ENCODE results near the gene ZNF440. TPM values are rescaled to one million over a fixed set of nuclear protein-coding genes. Genes with fewer than 3 reads are reported as not detected.

ZNF440 gene
- total RNA-seq, 4 donors from 2014 or later = 7.1 to 13.9 (median 9.2) TPM

DNA sequence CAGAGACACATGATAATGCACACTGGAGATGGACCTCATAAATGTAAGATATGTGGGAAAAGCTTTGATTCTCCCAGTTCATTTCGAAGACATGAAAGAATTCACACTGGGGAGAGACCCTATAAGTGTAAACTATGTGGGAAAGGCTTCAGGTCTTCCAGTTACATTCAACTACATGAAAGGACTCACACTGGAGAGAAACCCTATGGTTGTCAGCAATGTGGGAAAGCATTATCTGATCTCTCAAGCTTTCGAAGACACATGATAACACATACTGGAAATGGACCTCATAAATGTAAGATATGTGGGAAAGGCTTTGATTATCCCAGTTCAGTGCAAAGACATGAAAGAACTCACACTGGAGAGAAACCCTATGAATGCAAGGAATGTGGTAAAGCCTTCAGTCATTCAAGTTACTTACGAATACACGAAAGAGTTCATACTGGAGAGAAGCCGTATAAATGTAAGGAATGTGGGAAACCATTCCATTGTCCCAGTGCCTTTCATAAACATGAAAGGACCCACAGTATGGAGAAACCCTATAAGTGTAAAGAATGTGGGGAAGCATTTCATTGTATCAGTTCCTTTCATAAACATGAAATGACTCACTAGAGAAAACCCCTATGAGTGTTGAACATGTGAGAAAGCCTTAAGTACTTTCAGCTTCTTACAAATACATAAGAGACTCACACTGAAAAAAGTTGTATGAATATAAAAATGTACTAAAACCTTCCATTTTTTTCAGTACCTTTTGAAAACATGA is 32.6 kb upstream of the ZNF440 start:
- ATAC-seq (ENCODE audit: low FRiP score) (no peak), DNase-seq (ENCODE audit: low spot score) (no peak)
- TF ChIP-seq, protein P1, sequence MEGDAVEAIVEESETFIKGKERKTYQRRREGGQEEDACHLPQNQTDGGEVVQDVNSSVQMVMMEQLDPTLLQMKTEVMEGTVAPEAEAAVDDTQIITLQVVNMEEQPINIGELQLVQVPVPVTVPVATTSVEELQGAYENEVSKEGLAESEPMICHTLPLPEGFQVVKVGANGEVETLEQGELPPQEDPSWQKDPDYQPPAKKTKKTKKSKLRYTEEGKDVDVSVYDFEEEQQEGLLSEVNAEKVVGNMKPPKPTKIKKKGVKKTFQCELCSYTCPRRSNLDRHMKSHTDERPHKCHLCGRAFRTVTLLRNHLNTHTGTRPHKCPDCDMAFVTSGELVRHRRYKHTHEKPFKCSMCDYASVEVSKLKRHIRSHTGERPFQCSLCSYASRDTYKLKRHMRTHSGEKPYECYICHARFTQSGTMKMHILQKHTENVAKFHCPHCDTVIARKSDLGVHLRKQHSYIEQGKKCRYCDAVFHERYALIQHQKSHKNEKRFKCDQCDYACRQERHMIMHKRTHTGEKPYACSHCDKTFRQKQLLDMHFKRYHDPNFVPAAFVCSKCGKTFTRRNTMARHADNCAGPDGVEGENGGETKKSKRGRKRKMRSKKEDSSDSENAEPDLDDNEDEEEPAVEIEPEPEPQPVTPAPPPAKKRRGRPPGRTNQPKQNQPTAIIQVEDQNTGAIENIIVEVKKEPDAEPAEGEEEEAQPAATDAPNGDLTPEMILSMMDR (IDR thresholded peaks at IDR 0.05) = no peak

GRCh38 chr19:11783767-11784166 is 30.3 kb upstream of the ZNF440 start:
- DNase-seq (ENCODE audit: low spot score) (no peak), ATAC-seq (ENCODE audit: low FRiP score) (no peak)
- TF ChIP-seq, protein P1 (IDR thresholded peaks at IDR 0.05) = no peak

GRCh38 chr19:11784356-11784755 is 29.7 kb upstream of the ZNF440 start:
- no peak for ATAC-seq (ENCODE audit: low FRiP score)
- no peak for DNase-seq (ENCODE audit: low spot score)
- TF ChIP-seq, protein P1 (IDR thresholded peaks at IDR 0.05) = no peak

DNA sequence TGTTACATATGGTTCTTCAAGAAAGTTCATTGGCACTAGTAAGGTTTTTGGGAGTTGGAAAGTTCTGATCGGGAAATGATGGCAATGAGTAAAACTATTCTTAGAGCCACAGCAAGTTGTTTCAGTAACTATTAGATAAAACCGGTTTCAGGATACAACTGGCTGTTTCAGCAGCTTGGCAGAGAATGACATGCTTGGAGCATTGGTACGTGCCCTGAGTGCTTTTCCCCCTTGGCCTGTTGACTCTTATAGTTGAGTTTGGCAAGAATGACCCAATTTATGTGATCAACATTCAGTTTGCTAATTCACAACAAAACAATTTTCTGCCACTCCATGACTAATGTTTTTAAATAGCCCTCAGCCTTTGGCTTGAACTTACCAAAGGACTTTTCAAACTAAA is 26.5 kb upstream of the ZNF440 start:
- ATAC-seq (ENCODE audit: low FRiP score) = no peak
- DNase-seq (ENCODE audit: low spot score) = no peak
- TF ChIP-seq, protein P1 (IDR thresholded peaks at IDR 0.05) = no peak

DNA sequence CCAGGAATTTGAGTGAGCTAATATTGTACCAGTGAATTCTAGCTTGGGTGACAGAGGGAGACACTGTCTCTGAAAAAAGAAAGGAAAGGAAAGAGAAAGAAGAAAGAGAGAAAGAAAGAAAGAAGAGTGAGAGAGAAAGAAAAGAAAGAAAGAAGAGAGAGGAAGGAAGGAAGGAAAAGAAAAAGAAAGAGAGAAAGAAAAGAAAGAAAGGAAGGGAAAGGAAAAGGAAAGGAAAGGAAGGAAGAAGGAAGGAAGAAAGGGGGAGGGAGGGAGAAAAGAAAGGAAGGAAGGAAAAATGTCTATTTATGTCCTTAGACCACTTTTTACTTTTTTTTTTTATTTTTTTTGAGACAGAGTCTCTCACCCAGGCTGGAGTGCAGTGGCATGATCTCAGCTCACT is 21.1 kb upstream of the ZNF440 start:
- TF ChIP-seq, protein P1 (IDR thresholded peaks at IDR 0.05) = no peak
- DNase-seq (ENCODE audit: low spot score) (no peak), ATAC-seq (ENCODE audit: low FRiP score) (no peak)

DNA sequence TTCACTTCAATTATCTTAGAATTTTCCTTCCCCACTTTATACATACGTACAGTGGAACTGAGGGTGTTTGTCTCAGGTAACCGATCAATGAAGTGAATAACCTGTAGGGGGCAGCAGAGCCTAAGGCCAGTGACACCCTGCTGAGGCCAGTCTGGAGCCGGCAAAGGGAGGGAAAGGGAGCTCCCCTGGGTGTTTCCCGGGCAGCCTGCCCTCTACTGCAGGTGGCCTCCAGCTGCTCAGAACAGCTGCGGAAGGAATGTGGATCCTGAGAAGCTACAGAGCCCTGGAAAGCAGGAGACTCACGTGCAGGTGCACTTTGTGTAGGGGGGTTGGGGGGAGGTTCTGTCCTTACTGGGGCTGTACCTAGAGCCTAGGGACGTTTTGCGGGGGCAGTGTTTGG is 16.6 kb upstream of the ZNF440 start:
- DNase-seq (ENCODE audit: low spot score) (peak; percentile 50), ATAC-seq (ENCODE audit: low FRiP score) (peak; percentile 79)
- TF ChIP-seq, protein P1 (IDR thresholded peaks at IDR 0.05) = peak in 1 of 3 donors; percentile 67

All from omental fat pad (tissue), 4 donors.